Heart right ventricle (tissue), 16 donors: ENCODE data around the gene EEFSEC. TPM values are rescaled to one million over a fixed set of nuclear protein-coding genes. Genes with fewer than 3 reads are reported as not detected.

ENCODE experiments used
- ATAC-seq, 8 donors: fragments of 200-7000 bp; cut with Tn5 transposase; one replicate each; pipeline ENCODE4 v1.9.1; 2020; ENCODE audit warnings: mild to moderate bottlenecking in 8 of 8, moderate library complexity in 8 of 8, moderate number of reproducible peaks in 1 of 8
- DNase-seq, 2 donors: peaks; one replicate each; pipeline ENCODE4 v3.0.0-alpha.2; 2020
- H3K27ac ChIP-seq, 10 donors: fragments of 200-600 bp; sonication (generic) in 2 of 10; one replicate each; pipeline versions ENCODE4 v1.5.0 to v1.8.0; 2020 to 2022; ENCODE audit warnings: mild to moderate bottlenecking in 3 of 10
- H3K27me3 ChIP-seq, 7 donors: fragments of 200-600 bp; one replicate each; pipeline ENCODE4 v1.8.0; 2021 to 2022; ENCODE audit warnings: mild to moderate bottlenecking in 2 of 7
- H3K36me3 ChIP-seq, 9 donors: fragments of 200-600 bp; sonication (generic) in 1 of 9; one replicate each; pipeline versions ENCODE4 v1.5.0 to v1.8.0; 2020 to 2022; ENCODE audit warnings: mild to moderate bottlenecking in 2 of 9
- H3K4me1 ChIP-seq, 9 donors: fragments of 200-600 bp; sonication (generic) in 1 of 9; one replicate each; pipeline versions ENCODE4 v1.5.0 to v1.8.0; 2020 to 2022; ENCODE audit warnings: mild to moderate bottlenecking in 4 of 9
- H3K4me3 ChIP-seq, 10 donors: fragments of 200-600 bp; sonication (generic) in 2 of 10; one replicate each; pipeline versions ENCODE4 v1.5.0 to v1.8.0; 2020 to 2022; ENCODE audit warnings: mild to moderate bottlenecking in 7 of 10, moderate library complexity in 2 of 10
- H3K9me3 ChIP-seq, 11 donors: fragments of 200-600 bp in 10 of 11; sonication (generic) in 2 of 11; one replicate each; pipeline versions ENCODE4 v1.5.0 to v1.8.0; 2013 to 2022; ENCODE audit warnings: mild to moderate bottlenecking in 2 of 11, control low read depth in 1 of 11, moderate library complexity in 1 of 11
- WGBS, 2 donors: extraction: QIAGEN DNeasy Blood & Tissue Kit; methylation state at CpG; one replicate each; pipeline ENCODE4 v1.1.7; 2013; ENCODE audit warnings: inconsistent platforms in 1 of 2; 5-methylcytosine and 5-hydroxymethylcytosine counted together
- intact Hi-C, 10 donors: fragments of 100-400 bp; cut with DNase I; formaldehyde crosslinking; loops; one replicate each; pipeline versions ENCODE4 v1.11.1 to v1.14.2; 2022
- polyA plus RNA-seq, 2 donors: library from polyadenylated mRNA; stranded (reverse); fragments of 200-250 nt; gene quantifications; one replicate each; pipeline ENCODE4 v1.2.3, GENCODE V29; 2013
- total RNA-seq, 10 donors: library from RNA; stranded (reverse); fragmentation: NEBNext Ultra II Directional in 3 of 10; extraction: Animal tissue kit (Norgen Biotek cat#: 25700) in 3 of 10; gene quantifications; one replicate each; pipeline versions ENCODE4 v1.2.1 to v1.2.4, GENCODE V29; 2021 to 2023
- TF ChIP-seq, protein P1 (sequence below), 9 donors: fragments of 200-600 bp; sonication (generic) in 2 of 9; IDR thresholded peaks; one replicate each; pipeline versions ENCODE4 v1.5.0 to v1.8.0; 2021 to 2022; ENCODE audit warnings: antibody characterized with exemption in 9 of 9, mild to moderate bottlenecking in 5 of 9, moderate library complexity in 1 of 9
- donor health status: Arrhythmogenic right ventricular cardiomyopathy.
- donor health status: ischemic (EF 13 %, LVEDD 7.1; RV severe dilation, severe dysfunction).
- donor health status: healthy with polysubstance abuse.
- donor health status: DM: no; HTN: yes; CAD: no.
- donor health status: DM: no; HTN: no; CAD: no.
- donor health status: ischemic (EF 25% LVEDD 6.9; RV normal size, moderate dysfunction).
- donor health status: ischemic (EF 25% LVEDD 5.7; RV mildly dilated, moderate dysfunction).
- donor health status: healthy.
- donor health status: DM: yes; HTN: yes; CAD: no.
- donor health status: Ischemic cardiomyopathy.
- donor health status: ischemic (EF 35%, LVEDD 5.7; RV mildly dilated, moderate dysfunction).
- donor health status: nonischemic (EF 11% LVEDD 7.7; RV severe dilation, severe dysfunction).
- donor health status: DM: yes; HTN: yes; CAD: no.
- donor health status: PGD.
- donor health status: ischemic (EF 29% LVEDD 5.4; RV normal size, mild dysfunction).
- donor health status: nonischemic (EF 23%, LVEDD 6.1; RV moderate dilation, normal function).

Gene EEFSEC
- total and polyA plus RNA-seq, 12 donors = 16.5 to 29.5 (median 25.0) TPM

DNA sequence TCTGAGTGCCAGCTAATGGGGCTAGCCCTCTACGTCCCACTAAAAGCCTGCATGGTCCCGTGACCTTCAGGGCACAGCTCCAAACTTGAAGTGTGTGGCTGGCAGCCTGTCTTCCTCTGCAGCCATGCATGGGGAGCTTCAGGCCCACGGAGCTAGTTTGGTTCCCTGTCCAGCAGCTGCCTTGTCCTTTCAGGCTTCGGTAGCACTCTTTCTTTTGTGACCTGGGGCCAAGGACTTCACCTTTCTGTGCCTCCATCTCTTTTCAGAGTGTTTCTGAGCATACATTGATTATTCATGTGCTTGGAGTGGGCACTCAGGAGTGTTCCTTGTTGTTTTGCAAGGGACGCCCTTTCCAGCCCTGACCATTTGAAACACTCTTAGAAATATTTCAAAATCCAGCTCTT is 158.2 kb downstream of the EEFSEC start:
- Histone ChIP-seq H3K4me1 (peaks cover 0 to 62% (median 26%) of the 10 kb centered on the region in 9 donors), H3K27ac (peak overlapping the region in 5 of 10 donors; percentile 11 to 63 (median 52)), H3K9me3 (no peaks in the 10 kb centered on the region), H3K36me3 (no peaks in the 10 kb centered on the region), H3K4me3 (no peak overlapping the region), H3K27me3 (no peaks in the 10 kb centered on the region)
- intact Hi-C loops = loop anchor here in 2 of 10 donors (10.0 kb wide), 2 partner anchors 137 to 183 kb away; partner anchors contain the start of gene GATA2 (in 1 of the 2)
- DNase-seq (peak; percentile 65 to 74), ATAC-seq (peak; percentile 74 to 89 (median 84))
- WGBS, 2 donors = 45 to 64% methylated on average over 5 of the region's 5 CpGs
- TF ChIP-seq, protein P1, sequence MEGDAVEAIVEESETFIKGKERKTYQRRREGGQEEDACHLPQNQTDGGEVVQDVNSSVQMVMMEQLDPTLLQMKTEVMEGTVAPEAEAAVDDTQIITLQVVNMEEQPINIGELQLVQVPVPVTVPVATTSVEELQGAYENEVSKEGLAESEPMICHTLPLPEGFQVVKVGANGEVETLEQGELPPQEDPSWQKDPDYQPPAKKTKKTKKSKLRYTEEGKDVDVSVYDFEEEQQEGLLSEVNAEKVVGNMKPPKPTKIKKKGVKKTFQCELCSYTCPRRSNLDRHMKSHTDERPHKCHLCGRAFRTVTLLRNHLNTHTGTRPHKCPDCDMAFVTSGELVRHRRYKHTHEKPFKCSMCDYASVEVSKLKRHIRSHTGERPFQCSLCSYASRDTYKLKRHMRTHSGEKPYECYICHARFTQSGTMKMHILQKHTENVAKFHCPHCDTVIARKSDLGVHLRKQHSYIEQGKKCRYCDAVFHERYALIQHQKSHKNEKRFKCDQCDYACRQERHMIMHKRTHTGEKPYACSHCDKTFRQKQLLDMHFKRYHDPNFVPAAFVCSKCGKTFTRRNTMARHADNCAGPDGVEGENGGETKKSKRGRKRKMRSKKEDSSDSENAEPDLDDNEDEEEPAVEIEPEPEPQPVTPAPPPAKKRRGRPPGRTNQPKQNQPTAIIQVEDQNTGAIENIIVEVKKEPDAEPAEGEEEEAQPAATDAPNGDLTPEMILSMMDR (IDR thresholded peaks at IDR 0.05) = no peak

DNA sequence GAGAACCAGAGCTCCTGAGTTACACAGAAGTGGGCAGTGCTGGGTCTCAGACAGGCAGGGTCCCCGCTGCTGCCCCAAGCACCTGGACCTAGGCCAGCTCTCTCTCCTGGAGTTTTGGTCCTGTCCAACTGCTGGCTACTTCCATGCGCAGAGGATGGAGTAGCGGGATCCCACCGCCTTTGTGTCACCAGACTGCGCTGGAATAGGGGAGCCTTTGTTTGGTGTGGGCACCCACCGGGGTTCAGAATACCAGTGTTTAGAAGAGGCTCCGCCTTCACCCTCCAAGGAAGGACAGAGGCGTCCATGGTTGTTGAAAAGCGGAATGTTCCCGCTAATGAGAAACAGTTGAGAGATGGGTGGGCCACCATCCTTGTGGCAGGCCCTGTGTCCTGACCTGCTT is 159.0 kb downstream of the EEFSEC start:
- H3K4me1 ChIP-seq = peaks cover 0 to 62% (median 28%) of the 10 kb centered on the region in 9 donors
- no peaks in the 10 kb centered on the region for H3K36me3 ChIP-seq
- no peak for DNase-seq
- WGBS, 2 donors = 95 to 97% methylated on average over 10 of the region's 10 CpGs
- H3K4me3 ChIP-seq = no peak overlapping the region
- intact Hi-C loops = loop anchor here in 2 of 10 donors (10.0 kb wide), 2 partner anchors 137 to 183 kb away; partner anchors contain the start of gene GATA2 (in 1 of the 2)
- no peaks in the 10 kb centered on the region for H3K9me3 ChIP-seq
- ATAC-seq = no peak
- peak overlapping the region in 1 of 10 donors; percentile 52 for H3K27ac ChIP-seq
- no peaks in the 10 kb centered on the region for H3K27me3 ChIP-seq
- TF ChIP-seq, protein P1 (IDR thresholded peaks at IDR 0.05) = no peak

DNA sequence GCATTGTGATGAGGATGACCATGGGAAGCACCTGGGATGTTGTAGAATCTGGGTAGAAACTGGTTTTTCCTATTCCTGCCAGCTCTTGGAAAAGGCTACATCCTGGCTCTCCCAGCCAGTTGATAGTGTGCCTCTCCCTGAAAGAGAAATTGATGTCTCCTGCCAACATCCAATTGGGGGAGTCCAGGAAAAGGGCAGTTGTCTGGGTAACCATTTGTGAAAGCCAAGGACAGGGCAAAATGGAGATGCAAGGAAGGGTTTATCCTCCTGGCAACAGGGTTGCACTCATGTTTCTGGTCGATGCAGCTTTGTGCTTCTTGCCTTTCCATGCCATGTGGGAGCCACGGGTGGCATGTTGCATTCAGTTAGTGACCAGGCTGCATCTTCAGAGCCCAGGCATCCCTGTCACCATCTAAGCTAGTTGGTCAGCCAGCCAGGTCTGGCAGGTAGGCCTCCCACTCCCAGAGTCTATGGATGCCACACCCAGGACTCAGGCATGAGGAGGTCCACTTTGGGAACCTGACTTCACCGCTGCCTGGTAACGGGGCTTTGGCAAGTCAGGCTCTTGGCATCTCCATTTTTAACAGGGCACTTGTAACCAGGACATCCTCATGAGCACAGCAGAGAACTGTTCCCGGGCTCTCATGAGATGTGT is 159.9 kb downstream of the EEFSEC start:
- no peaks in the 10 kb centered on the region for H3K9me3 ChIP-seq
- H3K4me1 ChIP-seq = peaks cover 0 to 59% (median 31%) of the 10 kb centered on the region in 9 donors
- 82 to 85% methylated on average over 5 of the region's 5 CpGs for WGBS, 2 donors
- H3K27me3 ChIP-seq = no peaks in the 10 kb centered on the region
- peaks cover 0 to under 1% (median 0%) of the 10 kb centered on the region in 9 donors for H3K36me3 ChIP-seq
- H3K4me3 ChIP-seq = no peak overlapping the region
- intact Hi-C loops = loop anchor here in 2 of 10 donors (10.0 kb wide), 2 partner anchors 138 to 182 kb away; partner anchors contain the start of gene GATA2 (in 1 of the 2)
- H3K27ac ChIP-seq = no peak overlapping the region
- ATAC-seq (peak in 2 of 8 donors; percentile 22 to 27), DNase-seq (no peak)
- TF ChIP-seq, protein P1 (IDR thresholded peaks at IDR 0.05) = no peak

DNA sequence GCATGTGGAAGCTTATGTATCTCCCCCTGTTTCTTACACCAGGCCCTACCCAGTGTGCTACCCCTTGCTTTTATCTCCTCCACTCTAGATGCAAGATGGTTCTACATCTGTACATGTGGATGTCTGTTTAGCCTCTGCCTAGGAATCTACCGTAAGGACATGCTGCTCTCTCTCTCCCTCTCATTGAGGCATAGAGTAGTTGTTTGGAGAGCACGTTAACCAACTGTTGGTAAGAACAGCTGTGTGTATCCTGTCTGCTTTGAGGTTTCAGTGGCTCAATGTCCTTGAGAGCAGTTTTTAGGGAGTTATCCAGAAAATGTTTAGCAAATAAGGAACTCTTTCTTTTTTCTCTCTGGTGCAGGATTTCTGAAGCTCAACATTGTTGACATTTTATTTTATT is 160.7 kb downstream of the EEFSEC start:
- DNase-seq (no peak), ATAC-seq (no peak)
- no peaks in the 10 kb centered on the region for H3K27me3 ChIP-seq
- H3K4me1 ChIP-seq = peaks cover 0 to 51% (median 25%) of the 10 kb centered on the region in 9 donors
- no peaks in the 10 kb centered on the region for H3K9me3 ChIP-seq
- H3K27ac ChIP-seq = no peak overlapping the region
- peaks cover 0 to 5% (median 0%) of the 10 kb centered on the region in 9 donors for H3K36me3 ChIP-seq
- intact Hi-C loops = loop anchor here in 2 of 10 donors (10.0 kb wide), 2 partner anchors 139 to 181 kb away; partner anchors contain the start of gene GATA2 (in 1 of the 2)
- 65 to 90% methylated on average over 2 of the region's 2 CpGs for WGBS, 2 donors
- TF ChIP-seq, protein P1 (IDR thresholded peaks at IDR 0.05) = no peak
- no peak overlapping the region for H3K4me3 ChIP-seq
